CD8-positive, alpha-beta memory T cell (primary cell): ENCODE results near the gene FMR1. TPM values are rescaled to one million over a fixed set of nuclear protein-coding genes. Genes with fewer than 3 reads are reported as not detected.

Source experiments
- CTCF ChIA-PET: fragments of 350-600 bp; sonication (Branson Sonifier 250); formaldehyde crosslinking; loops from one replicate; lab custom pipeline; 2021; ENCODE audit warnings: antibody characterized with exemption; lab: Charles Lee
- POLR2A ChIA-PET: fragments of 350-600 bp; sonication (Branson Sonifier 250); formaldehyde crosslinking; loops from one replicate; lab custom pipeline; 2021; ENCODE audit warnings: antibody characterized with exemption; lab: Charles Lee
- DNase-seq, 5 donors: peaks; one replicate each; pipeline versions ENCODE4 v3.0.0 to v3.0.0-alpha.2; 2020 to 2022; ENCODE audit warnings: mixed read lengths in 1 of 5
- H3K27ac ChIP-seq: one replicate; pipeline ENCODE4 v1.7.0; 2013; ENCODE audit warnings: low read depth, mild to moderate bottlenecking, low read length, moderate library complexity
- H3K27me3 ChIP-seq: 2 replicates; pipeline ENCODE4 v1.7.0; 2013; ENCODE audit warnings: low read length, mild to moderate bottlenecking; ENCODE audit not compliant: insufficient read depth, poor library complexity, severe bottlenecking
- H3K36me3 ChIP-seq: 2 replicates; pipeline ENCODE4 v1.7.0; 2013; ENCODE audit warnings: mild to moderate bottlenecking, low read length, moderate library complexity; ENCODE audit not compliant: insufficient read depth
- H3K4me1 ChIP-seq: 2 replicates; pipeline ENCODE4 v1.7.0; 2013; ENCODE audit warnings: mild to moderate bottlenecking, low read length, moderate library complexity; ENCODE audit not compliant: insufficient read depth
- H3K4me3 ChIP-seq: 2 replicates; pipeline ENCODE4 v1.7.0; 2013; ENCODE audit warnings: mild to moderate bottlenecking, low read length
- H3K9me3 ChIP-seq: 2 replicates; pipeline ENCODE4 v1.7.0; 2013; ENCODE audit warnings: mild to moderate bottlenecking, low read length
- H3K27ac Mint-ChIP-seq, 8 donors: one replicate each; pipeline ENCODE4 v1.8.0; 2020 to 2021; ENCODE audit warnings: mixed read lengths in 8 of 8, mild to moderate bottlenecking in 6 of 8, inconsistent platforms in 3 of 8, moderate library complexity in 3 of 8
- H3K27me3 Mint-ChIP-seq, 2 donors: one replicate each; pipeline ENCODE4 v1.8.0; 2020 to 2021; ENCODE audit warnings: mixed read lengths in 2 of 2, mild to moderate bottlenecking in 1 of 2, moderate library complexity in 1 of 2
- H3K36me3 Mint-ChIP-seq, 3 donors: one replicate each; pipeline ENCODE4 v1.8.0; 2020 to 2021; ENCODE audit warnings: mixed read lengths in 3 of 3, inconsistent platforms in 1 of 3, mild to moderate bottlenecking in 1 of 3
- H3K4me1 Mint-ChIP-seq, 3 donors: one replicate each; pipeline ENCODE4 v1.8.0; 2020 to 2021; ENCODE audit warnings: mixed read lengths in 3 of 3, inconsistent platforms in 1 of 3, mild to moderate bottlenecking in 1 of 3
- H3K4me3 Mint-ChIP-seq, 7 donors: one replicate each; pipeline ENCODE4 v1.8.0; 2020 to 2021; ENCODE audit warnings: mixed read lengths in 7 of 7, mild to moderate bottlenecking in 6 of 7, moderate library complexity in 4 of 7, inconsistent platforms in 2 of 7
- H3K9me3 Mint-ChIP-seq, 5 donors: one replicate each; pipeline ENCODE4 v1.8.0; 2020 to 2022; ENCODE audit warnings: mixed read lengths in 5 of 5, mild to moderate bottlenecking in 3 of 5, moderate library complexity in 2 of 5, inconsistent platforms in 1 of 5
- polyA plus RNA-seq: library from polyadenylated mRNA; unstranded; fragments of 300-500 nt; fragmentation: Illumina TruSeq; gene quantifications from one replicate; pipeline ENCODE4 v1.2.3, GENCODE V29; 2021
- total RNA-seq, 2 experiments: library from RNA; stranded (reverse); gene quantifications; one replicate each; pipeline ENCODE4 v1.2.3, GENCODE V29; 2021

FMR1 gene
- total and polyA plus RNA-seq, 3 experiments from 2014 or later, result 7.2 to 42.7 (median 38.7) TPM

DNA sequence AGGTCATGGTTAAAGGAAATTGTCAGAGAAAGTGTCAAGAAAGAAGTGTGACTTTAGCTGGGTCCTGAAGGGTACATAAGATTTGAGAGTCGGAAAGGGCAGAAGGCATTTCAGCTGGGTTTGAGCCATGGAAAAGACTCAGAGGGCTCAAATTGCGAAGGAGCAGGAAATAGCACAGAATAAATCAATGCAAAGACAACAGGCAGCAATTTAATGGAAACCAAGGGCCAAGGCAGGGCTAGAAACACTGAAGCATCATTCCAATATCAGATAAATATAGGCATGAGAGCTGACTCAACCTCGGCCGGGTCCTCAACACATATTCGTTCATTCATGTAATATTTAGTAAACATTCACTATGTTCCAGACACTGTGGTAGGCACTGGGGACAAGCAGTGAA is 3.6 kb upstream of the FMR1 start:
- peak overlapping the region in 1 of 8 donors; percentile 14 for H3K27ac Mint-ChIP-seq
- no peak overlapping the region for H3K27ac ChIP-seq
- no peak for DNase-seq
- H3K4me1 Mint-ChIP-seq, result peaks cover 6 to 12% (median 11%) of the 10 kb centered on the region in 3 donors
- H3K4me3 ChIP-seq, result no peak overlapping the region
- H3K9me3 Mint-ChIP-seq, result no peaks in the 10 kb centered on the region
- peaks cover 0 to 3% (median 0%) of the 10 kb centered on the region in 3 donors for H3K36me3 Mint-ChIP-seq
- ChIA-PET POLR2A (no interaction called here), CTCF (no interaction called here)
- no peaks in the 10 kb centered on the region for H3K9me3 ChIP-seq
- peak overlapping the region in 1 of 7 donors; percentile 8 for H3K4me3 Mint-ChIP-seq
- H3K27me3 ChIP-seq, result no peaks in the 10 kb centered on the region
- H3K27me3 Mint-ChIP-seq, result peaks cover 0 to 4% of the 10 kb centered on the region in 2 donors
- no peaks in the 10 kb centered on the region for H3K4me1 ChIP-seq
- H3K36me3 ChIP-seq, result no peaks in the 10 kb centered on the region

DNA sequence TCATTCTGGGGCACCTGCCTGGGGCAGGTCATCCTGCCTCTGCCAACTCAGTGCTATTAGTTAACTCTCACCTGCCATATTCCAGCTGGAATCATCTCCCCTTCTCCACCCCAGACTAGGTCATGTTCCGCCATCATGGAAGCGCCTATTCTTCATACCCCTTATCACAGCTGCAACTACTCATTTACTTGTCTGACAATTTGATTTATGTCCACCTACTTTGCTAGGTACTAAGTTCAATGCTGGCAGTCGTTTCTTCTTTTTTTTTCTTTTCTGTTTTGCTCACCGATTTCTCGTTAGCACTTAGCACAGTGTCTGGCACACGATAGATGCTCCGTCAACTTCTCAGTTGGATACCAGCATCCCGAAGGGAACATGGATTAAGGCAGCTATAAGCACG is 1.1 kb upstream of the FMR1 start:
- Mint-ChIP-seq H3K27me3 (peaks cover 0 to 4% of the 10 kb centered on the region in 2 donors), H3K27ac (peak overlapping the region in 5 of 8 donors; percentile 73 to 96 (median 92))
- POLR2A ChIA-PET, result interaction anchor here (0.6 to 1.1 kb wide), 2 partner anchors 10 to 15 kb away, joined by 3 read pairs; no protein-coding TSS in a partner anchor

GRCh38 chrX:147912093-147912801 is 528 bp downstream of the FMR1 start:
- peak overlapping the region; percentile 81 for H3K27ac ChIP-seq
- peaks cover 39 to 53% (median 52%) of the 10 kb centered on the region in 3 donors for H3K4me1 Mint-ChIP-seq
- peaks cover 0 to 3% (median 0%) of the 10 kb centered on the region in 3 donors for H3K36me3 Mint-ChIP-seq
- H3K27me3 ChIP-seq, result no peaks in the 10 kb centered on the region
- H3K36me3 ChIP-seq, result no peaks in the 10 kb centered on the region
- no peaks in the 10 kb centered on the region for H3K9me3 ChIP-seq
- ChIA-PET CTCF (no interaction called here), POLR2A (interaction anchor here (1.0 to 1.3 kb wide), 3 partner anchors 1593 to 1628 kb away, joined by 3 to 4 read pairs (median 4); partner anchors contain the start of genes EOLA1 and IDS)
- peak overlapping the region; percentile 80 for H3K4me3 ChIP-seq
- H3K4me1 ChIP-seq, result peaks cover 35% of the 10 kb centered on the region
- peak in 3 of 5 donors; percentile 0 to 47 (median 23) for DNase-seq
- H3K9me3 Mint-ChIP-seq, result no peaks in the 10 kb centered on the region
- H3K4me3 Mint-ChIP-seq, result peak overlapping the region; percentile 89 to 99 (median 97)
- H3K27ac Mint-ChIP-seq, result peak overlapping the region; percentile 91 to 98 (median 94)
- peaks cover 0 to 4% of the 10 kb centered on the region in 2 donors for H3K27me3 Mint-ChIP-seq

More for the DNA sequence above, 1.1 kb upstream of the FMR1 start:
- H3K9me3 ChIP-seq, result no peaks in the 10 kb centered on the region
- H3K4me3 ChIP-seq, result no peak overlapping the region
- no peak for DNase-seq
- H3K4me1 ChIP-seq, result peaks cover 19% of the 10 kb centered on the region
- CTCF ChIA-PET, result interaction anchor here (1.3 kb wide), 1 partner anchor 9 kb away, joined by 3 read pairs; no protein-coding TSS in a partner anchor
- Mint-ChIP-seq H3K9me3 (no peaks in the 10 kb centered on the region), H3K4me1 (peaks cover 24 to 37% (median 36%) of the 10 kb centered on the region in 3 donors), H3K36me3 (peaks cover 0 to 3% (median 0%) of the 10 kb centered on the region in 3 donors), H3K4me3 (peak overlapping the region in 3 of 7 donors; percentile 79 to 94 (median 89))
- H3K27ac ChIP-seq, result no peak overlapping the region
- H3K27me3 ChIP-seq, result no peaks in the 10 kb centered on the region
- no peaks in the 10 kb centered on the region for H3K36me3 ChIP-seq

DNA sequence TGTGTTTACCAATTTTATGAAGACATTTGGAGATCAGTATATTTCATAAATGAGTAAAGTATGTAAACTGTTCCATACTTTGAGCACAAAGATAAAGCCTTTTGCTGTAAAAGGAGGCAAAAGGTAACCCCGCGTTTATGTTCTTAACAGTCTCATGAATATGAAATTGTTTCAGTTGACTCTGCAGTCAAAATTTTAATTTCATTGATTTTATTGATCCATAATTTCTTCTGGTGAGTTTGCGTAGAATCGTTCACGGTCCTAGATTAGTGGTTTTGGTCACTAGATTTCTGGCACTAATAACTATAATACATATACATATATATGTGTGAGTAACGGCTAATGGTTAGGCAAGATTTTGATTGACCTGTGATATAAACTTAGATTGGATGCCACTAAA is 1.9 kb downstream of the FMR1 start:
- no peaks in the 10 kb centered on the region for H3K36me3 ChIP-seq
- no peaks in the 10 kb centered on the region for H3K9me3 Mint-ChIP-seq
- DNase-seq, result no peak
- H3K4me1 ChIP-seq, result peaks cover 43% of the 10 kb centered on the region
- H3K4me3 Mint-ChIP-seq, result peak overlapping the region; percentile 89 to 99 (median 97)
- peaks cover 51 to 67% (median 65%) of the 10 kb centered on the region in 3 donors for H3K4me1 Mint-ChIP-seq
- peak overlapping the region; percentile 80 for H3K4me3 ChIP-seq
- CTCF ChIA-PET, result no interaction called here
- H3K36me3 Mint-ChIP-seq, result peaks cover 0 to 3% (median 0%) of the 10 kb centered on the region in 3 donors
- peaks cover 0 to 6% of the 10 kb centered on the region in 2 donors for H3K27me3 Mint-ChIP-seq
- no peaks in the 10 kb centered on the region for H3K27me3 ChIP-seq
- POLR2A ChIA-PET, result no interaction called here
- H3K9me3 ChIP-seq, result no peaks in the 10 kb centered on the region
- H3K27ac ChIP-seq, result no peak overlapping the region
- peak overlapping the region; percentile 47 to 98 (median 92) for H3K27ac Mint-ChIP-seq

DNA sequence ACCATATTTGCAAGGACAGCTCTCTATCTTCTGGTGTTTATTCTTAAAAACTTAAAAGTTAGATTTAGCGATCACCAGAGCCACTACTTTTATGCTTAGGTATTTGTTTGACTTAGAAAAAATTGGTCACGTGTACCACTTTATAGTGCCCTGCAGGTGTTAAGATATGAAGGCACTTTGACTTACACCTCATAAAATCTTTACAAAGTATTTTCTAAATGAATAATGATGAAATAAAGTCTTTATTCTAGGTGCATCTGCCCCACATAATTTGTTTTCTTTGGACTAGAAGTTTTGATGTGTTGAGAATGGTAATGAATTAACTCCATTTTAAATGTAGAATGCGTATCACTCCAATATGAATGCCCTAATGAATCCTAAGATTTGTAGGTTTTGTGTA is 2.9 kb downstream of the FMR1 start:
- ChIA-PET POLR2A (no interaction called here), CTCF (no interaction called here)
- Mint-ChIP-seq H3K36me3 (peaks cover 0 to 3% (median 0%) of the 10 kb centered on the region in 3 donors), H3K27ac (peak overlapping the region in 6 of 8 donors; percentile 7 to 95 (median 80)), H3K4me1 (peaks cover 54 to 74% (median 74%) of the 10 kb centered on the region in 3 donors), H3K4me3 (peak overlapping the region; percentile 20 to 98 (median 94)), H3K9me3 (no peaks in the 10 kb centered on the region), H3K27me3 (peaks cover 0 to 6% of the 10 kb centered on the region in 2 donors)
- DNase-seq, result no peak
- Histone ChIP-seq H3K36me3 (no peaks in the 10 kb centered on the region), H3K27me3 (no peaks in the 10 kb centered on the region), H3K27ac (no peak overlapping the region), H3K4me3 (no peak overlapping the region), H3K9me3 (no peaks in the 10 kb centered on the region), H3K4me1 (peaks cover 49% of the 10 kb centered on the region)

- Histone ChIP-seq H3K36me3 (no peaks in the 10 kb centered on the region), H3K4me3 (no peak overlapping the region), H3K4me1 (peaks cover 61% of the 10 kb centered on the region), H3K27ac (no peak overlapping the region), H3K27me3 (no peaks in the 10 kb centered on the region), H3K9me3 (no peaks in the 10 kb centered on the region)
- peak overlapping the region; percentile 15 to 96 (median 74) for H3K27ac Mint-ChIP-seq
- peak overlapping the region; percentile 2 to 94 (median 23) for H3K4me3 Mint-ChIP-seq
- ChIA-PET CTCF (interaction anchor here (1.3 kb wide), 1 partner anchor 1555 kb away, joined by 3 read pairs; no protein-coding TSS in a partner anchor), POLR2A (no interaction called here)
- H3K4me1 Mint-ChIP-seq, result peaks cover 58 to 82% (median 82%) of the 10 kb centered on the region in 3 donors
- H3K27me3 Mint-ChIP-seq, result peaks cover 0 to 6% of the 10 kb centered on the region in 2 donors
- DNase-seq, result no peak
- peaks cover 0 to 6% (median 0%) of the 10 kb centered on the region in 3 donors for H3K36me3 Mint-ChIP-seq
- no peaks in the 10 kb centered on the region for H3K9me3 Mint-ChIP-seq
Observed at GRCh38 chrX:147916375-147916968, 4.8 kb downstream of the FMR1 start.

GRCh38 chrX:147917700-147918695 is 6.3 kb downstream of the FMR1 start:
- Histone ChIP-seq H3K4me1 (peaks cover 69% of the 10 kb centered on the region), H3K9me3 (no peaks in the 10 kb centered on the region), H3K36me3 (no peaks in the 10 kb centered on the region), H3K27ac (peak overlapping the region; percentile 24), H3K27me3 (no peaks in the 10 kb centered on the region), H3K4me3 (no peak overlapping the region)
- Mint-ChIP-seq H3K36me3 (peaks cover 0 to 3% (median 0%) of the 10 kb centered on the region in 3 donors), H3K9me3 (no peaks in the 10 kb centered on the region), H3K27ac (peak overlapping the region; percentile 73 to 96 (median 90)), H3K27me3 (peaks cover 0 to 3% of the 10 kb centered on the region in 2 donors), H3K4me3 (peak overlapping the region; percentile 30 to 75 (median 63)), H3K4me1 (peaks cover 68 to 97% (median 93%) of the 10 kb centered on the region in 3 donors)
- peak in 4 of 5 donors; percentile 1 to 47 (median 32) for DNase-seq
- ChIA-PET CTCF (no interaction called here), POLR2A (interaction anchor here (0.6 kb wide), 1 partner anchor 1989 kb away, joined by 4 read pairs; no protein-coding TSS in a partner anchor)
